ENCODE data around the gene LINC00237.

Gene LINC00237

DNA sequence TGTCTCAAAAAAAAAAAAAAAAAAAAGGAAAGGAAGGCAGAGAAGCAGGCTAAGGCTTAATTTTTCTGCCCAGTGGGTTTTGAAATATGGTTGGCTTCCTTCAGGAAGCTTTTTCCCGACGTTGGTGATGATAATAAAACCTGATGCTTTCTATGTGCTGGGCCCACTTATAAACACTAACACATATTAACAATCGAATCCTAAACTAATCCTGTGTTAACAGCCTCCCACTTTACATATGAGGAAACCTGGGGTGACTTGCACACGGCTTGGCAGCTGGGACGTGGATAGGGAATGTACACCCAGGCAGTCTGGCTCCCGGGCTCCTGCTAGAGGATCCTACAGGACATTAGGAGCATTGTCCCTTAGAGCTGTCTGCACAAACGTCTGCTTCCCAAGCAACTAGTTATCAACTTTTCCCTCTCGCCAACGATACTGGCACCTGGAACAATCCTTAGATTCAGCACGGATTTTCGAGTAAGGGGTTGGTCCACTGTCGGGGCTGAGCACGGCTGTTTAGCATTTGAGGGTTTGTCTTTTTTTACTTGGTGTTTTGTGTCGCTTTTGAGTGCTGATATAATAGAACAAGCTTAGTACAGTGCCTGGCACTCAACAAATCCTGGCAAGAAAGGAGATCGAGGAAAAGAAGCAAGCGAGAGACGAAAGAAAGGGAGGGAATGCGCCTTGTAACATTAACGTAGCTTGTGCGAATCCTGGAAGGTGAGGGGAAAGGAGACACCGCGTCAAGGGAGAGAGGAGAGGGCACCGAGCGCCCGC is 19.1 kb upstream of the LINC00237 start:
- peak; percentile 13 for DNase-seq

- DNase-seq, result no peak
Observed at GRCh38 chr20:21124190-21124589, 18.0 kb upstream of the LINC00237 start.

- no peak for DNase-seq
Observed at GRCh38 chr20:21118782-21119181, 12.6 kb upstream of the LINC00237 start.

DNA sequence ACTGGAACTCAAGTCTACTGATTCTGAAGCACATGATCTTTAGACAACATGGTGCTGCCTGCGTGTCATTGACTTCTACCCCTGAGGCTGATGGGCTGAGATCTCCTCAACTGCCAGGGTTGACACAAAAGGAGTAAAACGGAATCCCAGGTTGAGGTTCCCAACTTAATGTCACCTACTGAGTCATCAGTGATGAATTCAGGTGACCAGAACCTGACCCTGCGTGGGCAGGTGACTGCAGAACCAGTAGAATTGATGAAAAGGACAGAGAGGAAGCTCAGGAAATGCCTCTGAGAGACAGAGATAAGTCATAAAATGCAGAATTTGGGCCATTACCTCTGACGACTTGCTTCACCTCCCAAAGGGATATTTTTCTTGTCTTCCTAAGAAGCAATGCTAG is 12.0 kb upstream of the LINC00237 start:
- no peak for DNase-seq

- no peak for DNase-seq
Observed at GRCh38 chr20:21117521-21117920, 11.4 kb upstream of the LINC00237 start.

DNA sequence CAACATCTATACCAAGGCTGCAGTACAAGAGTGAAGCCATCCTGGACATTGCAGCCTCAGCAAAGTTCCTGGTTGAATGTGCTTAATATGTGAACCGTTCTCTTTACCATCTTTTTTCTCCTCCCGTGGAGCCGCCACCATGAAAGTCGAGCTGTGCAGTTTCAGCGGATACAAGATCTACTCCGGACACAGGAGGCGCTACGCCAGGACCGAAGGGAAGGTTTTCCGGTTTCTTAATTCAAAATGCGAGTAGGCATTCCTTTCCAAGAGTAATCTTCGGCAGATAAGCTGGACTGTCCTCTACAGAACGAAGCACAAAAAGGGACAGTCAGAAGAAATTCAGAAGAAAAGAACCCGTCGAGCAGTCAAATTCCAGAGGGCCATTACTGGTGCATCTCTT is 8.4 kb upstream of the LINC00237 start:
- DNase-seq, result no peak

DNA sequence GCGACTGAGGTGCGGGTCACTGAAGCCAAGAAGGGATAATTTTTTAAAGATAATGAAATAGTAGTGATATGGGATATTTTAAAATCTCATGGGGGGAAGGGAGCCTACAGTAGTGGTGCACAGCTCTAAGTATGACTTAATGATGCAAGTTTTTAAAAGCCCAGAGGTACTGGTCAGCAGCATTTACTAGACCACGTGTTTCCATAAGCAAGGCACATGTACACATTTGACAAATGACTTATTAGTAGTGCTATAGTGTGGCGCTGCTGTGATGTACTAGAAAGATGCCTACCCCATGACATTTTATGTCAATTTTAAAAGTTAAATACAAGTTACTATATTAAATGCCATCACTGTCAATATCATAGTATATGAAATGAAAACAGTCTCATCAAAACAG is 7.5 kb upstream of the LINC00237 start:
- DNase-seq, result no peak

DNA sequence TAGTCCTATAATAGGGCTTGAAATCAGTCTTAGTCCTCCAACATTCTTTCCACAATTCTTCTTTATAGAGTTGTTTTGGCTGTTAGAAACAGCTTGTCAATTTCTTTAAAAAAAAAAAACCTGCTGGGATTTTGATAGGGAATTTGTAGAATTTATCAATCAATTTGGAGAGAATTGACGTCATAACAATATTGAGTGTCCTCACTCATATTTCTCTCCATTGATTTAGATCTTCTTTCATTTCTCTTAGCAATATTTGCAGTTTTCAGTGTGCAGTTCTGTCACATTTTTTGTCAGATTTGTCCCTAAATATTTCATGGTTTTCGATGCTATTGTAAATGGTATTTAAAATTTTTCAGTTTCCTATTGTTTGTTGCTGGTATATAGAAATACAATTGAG is 5.3 kb upstream of the LINC00237 start:
- DNase-seq, result no peak

DNA sequence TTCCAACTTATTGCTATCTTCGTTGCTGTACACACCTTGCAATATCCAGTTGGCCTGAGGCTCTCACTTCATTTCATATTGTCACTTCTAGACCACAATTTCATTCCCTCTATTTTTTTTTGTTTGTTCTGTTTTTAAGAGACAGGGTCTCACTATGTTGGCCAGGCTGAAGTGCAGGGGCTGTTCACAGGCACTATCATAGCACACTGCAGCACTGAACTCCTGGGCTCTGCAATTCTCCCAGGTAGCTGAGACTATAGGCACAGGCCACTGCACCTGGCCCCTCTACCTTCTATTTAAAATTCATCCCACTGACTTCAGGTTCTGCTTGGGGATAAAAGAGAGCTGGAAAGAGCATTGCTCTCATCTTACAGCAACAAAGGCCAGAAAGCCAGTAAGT is 4.7 kb upstream of the LINC00237 start:
- DNase-seq, result no peak

DNA sequence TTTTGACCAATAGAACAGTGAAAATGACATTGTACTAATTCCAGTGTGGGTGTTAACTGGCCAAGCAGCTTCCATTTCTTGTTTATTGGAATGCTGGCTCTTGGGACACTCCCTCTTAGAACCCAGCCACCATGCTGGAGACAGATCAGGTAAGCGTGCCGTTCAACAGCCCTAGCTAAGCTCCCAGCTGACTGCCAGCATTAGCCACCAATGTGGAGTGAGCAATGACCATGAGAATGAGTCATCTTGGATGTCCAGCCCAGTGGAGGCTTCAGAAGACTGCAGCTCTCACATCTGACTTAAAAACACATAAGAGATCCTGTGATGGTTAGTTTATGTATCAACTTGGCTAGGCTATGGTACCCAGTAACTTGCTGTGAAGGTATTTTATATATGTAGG is 3.0 kb upstream of the LINC00237 start:
- DNase-seq, result no peak

GRCh38 chr20:21105429-21106170 is 558 bp downstream of the LINC00237 start:
- DNase-seq, result no peak

- DNase-seq, result no peak
Observed at GRCh38 chr20:21104921-21105320, 1.2 kb downstream of the LINC00237 start.

- DNase-seq, result no peak
Observed at GRCh38 chr20:21104466-21104761, 1.7 kb downstream of the LINC00237 start.

DNA sequence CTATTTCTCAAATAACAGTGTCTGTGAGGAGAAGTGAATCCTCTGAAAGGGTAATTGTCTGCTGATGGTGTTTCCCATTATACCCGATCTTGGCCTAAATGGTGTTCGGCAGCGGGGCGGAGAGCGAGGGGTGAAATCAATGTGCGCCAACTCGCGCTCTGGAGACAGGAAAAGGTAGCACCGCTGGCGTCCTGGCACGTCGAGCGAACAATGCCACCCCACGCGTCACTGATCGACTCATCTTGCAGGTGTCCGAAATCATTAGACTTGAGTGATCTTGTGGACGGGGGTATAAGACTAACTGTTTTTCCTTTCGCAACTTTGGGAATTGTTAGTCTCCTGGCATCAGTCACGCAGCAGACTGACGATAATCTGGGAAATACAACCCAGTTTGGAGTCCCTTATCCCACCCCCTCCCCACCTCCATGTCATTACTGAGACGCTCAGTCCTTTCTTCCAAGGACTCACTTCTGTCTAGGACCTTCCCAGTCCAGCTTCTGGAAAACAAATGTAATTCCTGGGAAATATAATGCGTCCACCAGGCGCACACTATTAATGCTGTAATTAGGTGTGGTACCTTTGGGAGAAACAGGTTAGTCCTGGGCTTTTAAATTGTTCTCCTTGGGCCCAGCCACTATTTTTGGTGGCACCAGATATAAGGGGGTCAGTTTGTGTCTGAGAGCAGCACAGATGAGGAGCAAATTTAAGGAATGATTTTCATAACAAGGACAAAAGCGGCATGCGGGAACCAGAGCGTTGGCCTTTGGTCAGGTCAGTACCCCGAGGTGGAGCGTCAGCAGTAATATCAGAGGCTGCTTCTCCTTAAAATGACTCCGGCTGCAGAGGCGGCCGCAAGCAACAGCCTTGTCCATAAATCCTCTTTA is 2.3 kb downstream of the LINC00237 start:
- DNase-seq, result no peak

DNA sequence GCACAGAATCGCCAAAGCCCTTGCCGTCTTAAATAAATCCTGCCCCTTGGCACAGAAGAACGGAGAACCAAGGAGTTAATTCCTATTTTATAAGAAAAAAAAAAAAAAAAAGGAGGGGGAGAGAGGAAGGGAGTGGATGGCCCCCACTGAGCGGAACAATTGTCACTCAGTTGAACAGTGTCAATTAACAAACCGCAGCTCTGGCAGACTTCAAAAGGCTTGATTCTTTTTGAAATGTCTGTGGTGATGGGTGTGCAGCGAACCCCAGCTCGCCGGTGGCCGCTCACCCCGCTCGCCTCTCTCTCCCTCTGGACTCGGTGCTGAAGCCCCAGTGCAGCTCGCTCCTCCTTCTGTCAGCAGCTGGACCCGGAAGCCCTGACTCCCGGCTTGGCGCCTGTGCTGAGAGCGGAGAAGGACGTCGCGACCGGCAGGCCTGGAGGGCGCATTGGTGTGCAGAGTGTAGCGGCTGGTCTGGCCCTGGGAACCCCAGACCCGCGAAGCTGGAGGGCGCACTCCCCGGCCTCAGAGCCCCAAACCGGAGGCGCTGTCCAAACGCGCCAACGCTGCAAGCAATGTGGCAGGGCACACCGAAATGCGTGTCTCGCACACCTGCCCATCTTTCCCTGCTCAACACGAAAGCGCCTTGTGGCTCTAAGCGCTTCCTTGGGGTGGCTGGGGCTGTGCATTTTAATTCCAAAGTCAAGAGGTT is 3.4 kb downstream of the LINC00237 start:
- no peak for DNase-seq

DNA sequence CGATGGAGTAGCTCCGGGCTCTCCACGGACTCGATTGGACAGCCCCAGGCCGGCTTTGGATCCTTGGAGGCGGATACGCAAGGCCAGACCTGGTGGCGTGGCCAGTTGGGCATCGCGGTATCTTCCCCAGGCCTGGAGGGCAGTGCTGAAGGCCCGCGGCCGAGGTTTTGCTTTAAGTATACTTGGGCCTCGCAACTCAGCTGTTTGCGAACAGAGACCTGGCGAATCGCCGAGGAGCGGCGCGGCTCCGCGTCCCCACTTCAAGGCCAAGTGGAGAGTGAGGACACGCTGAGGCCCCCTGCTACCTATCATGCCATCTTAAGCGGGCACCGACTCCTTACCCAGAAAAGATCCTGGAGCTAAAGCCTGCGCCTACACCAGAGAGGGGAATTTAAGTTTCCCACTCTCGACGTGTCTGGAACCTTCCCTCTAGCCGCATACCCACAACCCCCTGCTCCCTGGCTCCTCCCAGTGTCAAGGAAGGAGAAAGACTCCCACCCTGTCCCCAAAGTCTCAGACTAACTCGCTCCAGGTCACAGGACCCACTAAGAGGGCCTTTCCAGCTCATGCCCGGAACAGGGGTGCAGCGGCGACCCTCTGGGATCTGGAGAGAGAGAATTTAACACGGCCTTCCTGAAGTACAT is 4.1 kb downstream of the LINC00237 start:
- no peak for DNase-seq

- DNase-seq, result peak; percentile 43
Observed at GRCh38 chr20:21101453-21101931, 4.7 kb downstream of the LINC00237 start.

- peak; percentile 70 for DNase-seq
Observed at GRCh38 chr20:21100578-21101452, 5.3 kb downstream of the LINC00237 start.

DNA sequence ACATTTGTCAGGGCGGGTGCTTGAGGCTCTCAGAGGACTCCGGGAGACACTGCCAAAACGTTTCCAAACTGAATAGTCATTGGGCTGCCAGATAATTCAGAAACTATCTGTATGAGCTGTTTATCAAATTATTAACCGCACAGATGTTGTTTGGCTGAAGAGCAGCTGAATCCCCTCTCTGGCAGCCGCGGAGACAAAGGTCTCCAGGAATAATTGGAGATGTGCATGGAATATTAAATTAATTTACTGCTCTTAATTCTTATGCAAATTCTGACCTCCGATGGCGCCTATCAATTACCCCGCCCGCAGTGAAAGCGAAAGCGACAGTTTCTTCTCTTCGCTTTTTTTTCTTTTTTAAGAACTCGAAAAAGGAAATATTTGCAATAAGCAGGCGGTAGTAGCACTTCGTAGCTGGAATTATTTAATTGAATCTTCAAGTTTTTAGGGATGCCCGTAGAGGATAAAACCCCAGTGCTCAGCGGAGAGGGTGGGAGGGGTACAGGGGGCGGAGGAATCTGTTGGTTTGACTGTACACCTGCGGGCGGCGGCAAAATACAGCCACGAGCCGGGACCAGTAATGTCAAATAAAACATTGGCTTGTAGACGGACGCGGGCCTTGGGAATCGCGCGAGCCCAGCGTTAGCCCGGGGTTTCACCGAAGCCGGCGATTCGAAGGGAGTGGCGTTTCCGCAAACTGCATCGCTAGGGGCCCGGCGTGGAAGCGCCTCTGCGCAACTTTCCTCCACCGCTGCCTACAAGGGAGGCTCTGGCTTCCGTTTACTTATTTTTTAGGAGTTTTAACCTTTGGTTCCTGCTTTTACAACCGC is 6.2 kb downstream of the LINC00237 start:
- DNase-seq, result no peak

- no peak for DNase-seq
Observed at GRCh38 chr20:21096321-21097043, 9.7 kb downstream of the LINC00237 start.
